ENCODE results near the gene MICAL2. TPM values are rescaled to one million over a fixed set of nuclear protein-coding genes. Genes with fewer than 3 reads are reported as not detected.

MICAL2 gene
- total RNA-seq, 4 donors from 2014 or later: 27.4 to 63.6 (median 51.9) TPM

DNA sequence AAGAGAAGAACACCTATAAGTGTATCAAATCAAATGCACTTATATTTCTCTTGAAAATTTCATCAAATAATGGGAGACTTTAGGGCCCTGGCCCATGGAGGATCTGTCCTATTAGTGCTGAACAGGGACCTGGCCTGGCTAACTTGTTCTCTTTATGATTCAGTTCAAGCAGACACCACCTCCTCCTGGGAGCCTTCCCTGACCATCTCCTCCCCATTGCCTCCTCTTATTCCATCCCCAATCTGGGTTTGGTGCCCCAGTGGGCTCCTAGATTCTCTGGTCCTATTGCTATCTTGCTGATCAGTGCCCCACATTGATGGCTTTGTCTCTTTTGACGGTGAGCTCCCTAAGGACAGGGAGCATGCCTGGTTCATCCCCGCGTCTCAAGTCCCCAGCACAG, 60.1 kb downstream of the MICAL2 start:
- no peaks in the 10 kb centered on the region for H3K36me3 ChIP-seq
- no peaks in the 10 kb centered on the region for H3K27me3 ChIP-seq
- no peaks in the 10 kb centered on the region for H3K9me3 ChIP-seq
- no peak for DNase-seq
- intact Hi-C loops (cut with DNase I): no loop called here
- H3K27ac ChIP-seq: peak overlapping the region in 2 of 3 donors; percentile 20 to 28
- no peak overlapping the region for H3K4me3 ChIP-seq (replicated peaks in 1 of 3)
- TF ChIP-seq, protein P1, sequence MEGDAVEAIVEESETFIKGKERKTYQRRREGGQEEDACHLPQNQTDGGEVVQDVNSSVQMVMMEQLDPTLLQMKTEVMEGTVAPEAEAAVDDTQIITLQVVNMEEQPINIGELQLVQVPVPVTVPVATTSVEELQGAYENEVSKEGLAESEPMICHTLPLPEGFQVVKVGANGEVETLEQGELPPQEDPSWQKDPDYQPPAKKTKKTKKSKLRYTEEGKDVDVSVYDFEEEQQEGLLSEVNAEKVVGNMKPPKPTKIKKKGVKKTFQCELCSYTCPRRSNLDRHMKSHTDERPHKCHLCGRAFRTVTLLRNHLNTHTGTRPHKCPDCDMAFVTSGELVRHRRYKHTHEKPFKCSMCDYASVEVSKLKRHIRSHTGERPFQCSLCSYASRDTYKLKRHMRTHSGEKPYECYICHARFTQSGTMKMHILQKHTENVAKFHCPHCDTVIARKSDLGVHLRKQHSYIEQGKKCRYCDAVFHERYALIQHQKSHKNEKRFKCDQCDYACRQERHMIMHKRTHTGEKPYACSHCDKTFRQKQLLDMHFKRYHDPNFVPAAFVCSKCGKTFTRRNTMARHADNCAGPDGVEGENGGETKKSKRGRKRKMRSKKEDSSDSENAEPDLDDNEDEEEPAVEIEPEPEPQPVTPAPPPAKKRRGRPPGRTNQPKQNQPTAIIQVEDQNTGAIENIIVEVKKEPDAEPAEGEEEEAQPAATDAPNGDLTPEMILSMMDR (IDR thresholded peaks at IDR 0.05): no peak
- TF ChIP-seq POLR2A (IDR thresholded peaks at IDR 0.05): no peak
- H3K4me1 ChIP-seq: peaks cover 13 to 18% of the 10 kb centered on the region in 2 donors
- 83 to 84% methylated on average over 3 of the region's 3 CpGs for WGBS, 2 donors

GRCh38 chr11:12170984-12171383, 60.6 kb downstream of the MICAL2 start:
- Histone ChIP-seq H3K27me3 (no peaks in the 10 kb centered on the region), H3K4me3 (replicated peaks in 1 of 3) (no peak overlapping the region), H3K4me1 (peaks cover 9 to 18% of the 10 kb centered on the region in 2 donors), H3K27ac (peak overlapping the region in 1 of 3 donors; percentile 28), H3K9me3 (no peaks in the 10 kb centered on the region), H3K36me3 (no peaks in the 10 kb centered on the region)
- DNase-seq: no peak
- intact Hi-C loops (cut with DNase I): no loop called here
- WGBS, 2 donors: 81 to 83% methylated on average over 5 of the region's 5 CpGs
- TF ChIP-seq, protein P1 (IDR thresholded peaks at IDR 0.05): no peak
- no peak for TF ChIP-seq POLR2A (IDR thresholded peaks at IDR 0.05)

GRCh38 chr11:12171921-12172320, 61.5 kb downstream of the MICAL2 start:
- Histone ChIP-seq H3K27ac (no peak overlapping the region), H3K4me1 (peaks cover 9 to 15% of the 10 kb centered on the region in 2 donors), H3K27me3 (no peaks in the 10 kb centered on the region), H3K36me3 (no peaks in the 10 kb centered on the region), H3K4me3 (replicated peaks in 1 of 3) (no peak overlapping the region), H3K9me3 (no peaks in the 10 kb centered on the region)
- intact Hi-C loops (cut with DNase I): no loop called here
- WGBS, 2 donors: 94 to 99% methylated on average over 3 of the region's 3 CpGs
- no peak for DNase-seq
- no peak for TF ChIP-seq POLR2A (IDR thresholded peaks at IDR 0.05)
- TF ChIP-seq, protein P1 (IDR thresholded peaks at IDR 0.05): no peak

GRCh38 chr11:12172493-12173013, 62.2 kb downstream of the MICAL2 start:
- 74 to 80% methylated on average over 3 of the region's 3 CpGs for WGBS, 2 donors
- Histone ChIP-seq H3K9me3 (no peaks in the 10 kb centered on the region), H3K4me1 (peaks cover 3 to 8% of the 10 kb centered on the region in 2 donors), H3K36me3 (no peaks in the 10 kb centered on the region), H3K4me3 (replicated peaks in 1 of 3) (no peak overlapping the region), H3K27ac (no peak overlapping the region), H3K27me3 (no peaks in the 10 kb centered on the region)
- DNase-seq: no peak
- TF ChIP-seq POLR2A (IDR thresholded peaks at IDR 0.05): no peak
- TF ChIP-seq, protein P1 (IDR thresholded peaks at IDR 0.05): no peak
- intact Hi-C loops (cut with DNase I): no loop called here

GRCh38 chr11:12173111-12173510, 62.7 kb downstream of the MICAL2 start:
- Histone ChIP-seq H3K27me3 (no peaks in the 10 kb centered on the region), H3K27ac (peak overlapping the region in 1 of 3 donors; percentile 8), H3K4me3 (replicated peaks in 1 of 3) (no peak overlapping the region), H3K36me3 (no peaks in the 10 kb centered on the region), H3K4me1 (peaks cover 0 to 7% of the 10 kb centered on the region in 2 donors), H3K9me3 (no peaks in the 10 kb centered on the region)
- 90 to 93% methylated on average over 4 of the region's 4 CpGs for WGBS, 2 donors
- no peak for DNase-seq
- TF ChIP-seq, protein P1 (IDR thresholded peaks at IDR 0.05): no peak
- TF ChIP-seq POLR2A (IDR thresholded peaks at IDR 0.05): no peak
- intact Hi-C loops (cut with DNase I): no loop called here

Data from thyroid gland (tissue), 4 donors.